HEK293T (cell line): ENCODE data around the gene SMYD4.
"Not testable (repeated sequence)": the region's sequence is repeated elsewhere in the genome, so short reads cannot be mapped to it uniquely, and the experiment has no call there.

Experiments
- CTCF ChIA-PET: fragments of 350-600 bp; formaldehyde crosslinking; extraction: SDS; loops from one replicate; lab custom pipeline; 2021; ENCODE audit warnings: antibody characterized with exemption, inconsistent platforms; lab: Yijun Ruan, JAX
- POLR2A ChIA-PET: fragments of 350-600 bp; formaldehyde crosslinking; extraction: SDS; loops from one replicate; lab custom pipeline; 2020; ENCODE audit warnings: antibody characterized with exemption, inconsistent platforms; lab: Yijun Ruan, JAX
- DNase-seq: peaks from one replicate; pipeline ENCODE4 v3.0.0; 2012; ENCODE audit warnings: mixed read lengths; ENCODE audit errors: extremely low spot score
- ARNT ChIP-seq: fragments of 450-650 bp; IDR thresholded peaks from 2 replicates; pipeline ENCODE4 v1.6.1; 2017; ENCODE audit warnings: mild to moderate bottlenecking
- BHLHE40 ChIP-seq: fragments of 450-650 bp; IDR thresholded peaks from 2 replicates; pipeline ENCODE4 v1.6.1; 2016; ENCODE audit warnings: mild to moderate bottlenecking, moderate library complexity, borderline replicate concordance
- CTBP1 ChIP-seq: fragments of 450-650 bp; IDR thresholded peaks from 2 replicates; pipeline ENCODE4 v1.6.1; 2016; ENCODE audit warnings: borderline replicate concordance
- ELF4 ChIP-seq: fragments of 450-650 bp; IDR thresholded peaks from 2 replicates; pipeline ENCODE4 v1.6.1; 2017; ENCODE audit warnings: antibody characterized with exemption
- FOXA1 ChIP-seq: fragments of 450-650 bp; IDR thresholded peaks from 2 replicates; pipeline ENCODE4 v1.6.1; 2016; ENCODE audit warnings: mild to moderate bottlenecking
- FOXK2 ChIP-seq: fragments of 450-650 bp; IDR thresholded peaks from 2 replicates; pipeline ENCODE4 v1.6.1; 2016; ENCODE audit warnings: mild to moderate bottlenecking
- FOXM1 ChIP-seq: fragments of 450-650 bp; IDR thresholded peaks from 2 replicates; pipeline ENCODE4 v1.6.1; 2017; ENCODE audit warnings: mild to moderate bottlenecking, borderline replicate concordance
- HDGF ChIP-seq: fragments of 450-650 bp; IDR thresholded peaks from 2 replicates; pipeline ENCODE4 v1.6.1; 2017; ENCODE audit warnings: antibody characterized with exemption, borderline replicate concordance
- L3MBTL2 ChIP-seq: fragments of 450-650 bp; conservative IDR thresholded peaks from 2 replicates; pipeline ENCODE4 v1.6.1; 2016; ENCODE audit warnings: mild to moderate bottlenecking
- LEF1 ChIP-seq: fragments of 450-650 bp; IDR thresholded peaks from 2 replicates; pipeline ENCODE4 v1.6.1; 2017; ENCODE audit warnings: mild to moderate bottlenecking, borderline replicate concordance
- NFRKB ChIP-seq: fragments of 450-650 bp; IDR thresholded peaks from 2 replicates; pipeline ENCODE4 v1.6.1; 2016; ENCODE audit warnings: mild to moderate bottlenecking, moderate library complexity
- SP1 ChIP-seq: fragments of 450-650 bp; IDR thresholded peaks from 2 replicates; pipeline ENCODE4 v1.6.1; 2017
- SUZ12 ChIP-seq: fragments of 450-650 bp; IDR thresholded peaks from 2 replicates; pipeline ENCODE4 v1.6.1; 2016; ENCODE audit warnings: mild to moderate bottlenecking
- TARDBP ChIP-seq: fragments of 450-650 bp; IDR thresholded peaks from 2 replicates; pipeline ENCODE4 v1.6.1; 2016
- ZNF384 ChIP-seq: fragments of 450-650 bp; IDR thresholded peaks from 2 replicates; pipeline ENCODE4 v1.6.1; 2016
- TF ChIP-seq, protein P1 (sequence below): fragments of 450-650 bp; IDR thresholded peaks from 2 replicates; pipeline ENCODE4 v1.6.1; 2016

SMYD4 gene

DNA sequence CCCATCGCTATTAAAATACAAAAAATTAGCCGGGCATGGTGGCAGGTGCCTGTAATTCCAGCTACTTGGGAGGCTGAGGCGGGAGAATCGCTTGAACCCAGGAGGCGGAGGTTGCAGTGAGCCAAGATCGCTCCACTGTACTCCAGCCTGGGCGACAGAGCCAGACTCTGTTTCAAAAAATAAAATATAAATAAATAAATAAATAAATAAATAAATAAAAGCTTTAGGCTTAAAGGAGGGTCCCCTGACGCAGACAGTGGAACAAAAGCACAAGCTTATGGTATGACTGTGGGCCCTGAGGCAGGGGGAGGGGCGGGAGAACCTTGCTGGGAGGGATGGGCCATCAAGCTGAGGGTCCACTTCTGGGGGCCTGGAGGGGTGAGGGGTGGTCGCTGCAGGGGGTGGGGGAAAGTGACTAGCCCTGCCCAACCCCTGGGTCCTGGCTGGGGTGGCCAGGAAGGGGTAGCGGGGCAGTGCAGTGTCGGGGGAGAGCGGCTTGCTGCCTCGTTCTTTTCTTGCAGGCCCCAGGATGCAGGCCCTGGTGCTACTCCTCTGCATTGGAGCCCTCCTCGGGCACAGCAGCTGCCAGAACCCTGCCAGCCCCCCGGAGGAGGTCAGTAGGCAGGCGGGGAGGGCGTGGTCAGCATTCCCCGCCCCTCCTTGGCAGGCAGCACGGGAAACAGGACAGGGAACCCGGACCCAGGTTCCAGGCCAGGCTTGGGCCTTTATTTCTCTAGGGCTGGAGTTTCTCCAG is 63.1 kb downstream of the SMYD4 start:
- CTCF ChIA-PET: interaction anchor here (0.6 kb wide), 1 partner anchor 43 kb away, joined by 4 read pairs; no protein-coding TSS in a partner anchor
- DNase-seq: no peak
- POLR2A ChIA-PET: no interaction called here
- TF ChIP-seq LEF1 (no peak), SUZ12 (no peak), ARNT (no peak), FOXA1 (no peak), FOXK2 (no peak), BHLHE40 (no peak), ELF4 (no peak), SP1 (no peak), TARDBP (no peak), ZNF384 (no peak), L3MBTL2 (no peak), NFRKB (no peak), CTBP1 (no peak), FOXM1 (no peak), HDGF (no peak)
- TF ChIP-seq, protein P1, sequence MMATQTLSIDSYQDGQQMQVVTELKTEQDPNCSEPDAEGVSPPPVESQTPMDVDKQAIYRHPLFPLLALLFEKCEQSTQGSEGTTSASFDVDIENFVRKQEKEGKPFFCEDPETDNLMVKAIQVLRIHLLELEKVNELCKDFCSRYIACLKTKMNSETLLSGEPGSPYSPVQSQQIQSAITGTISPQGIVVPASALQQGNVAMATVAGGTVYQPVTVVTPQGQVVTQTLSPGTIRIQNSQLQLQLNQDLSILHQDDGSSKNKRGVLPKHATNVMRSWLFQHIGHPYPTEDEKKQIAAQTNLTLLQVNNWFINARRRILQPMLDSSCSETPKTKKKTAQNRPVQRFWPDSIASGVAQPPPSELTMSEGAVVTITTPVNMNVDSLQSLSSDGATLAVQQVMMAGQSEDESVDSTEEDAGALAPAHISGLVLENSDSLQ: no peak

GRCh38 chr17:1765576-1765975 is 64.1 kb downstream of the SMYD4 start:
- no peak for DNase-seq
- 0 out of 2 replicates have a peak, but pooled peaks have one; percentile 10 for TF ChIP-seq ZNF384
- no peak for TF ChIP-seq L3MBTL2
- TF ChIP-seq ELF4: no peak
- POLR2A ChIA-PET: interaction anchor here (0.9 kb wide), 1 partner anchor 49 kb away, joined by 3 read pairs; no protein-coding TSS in a partner anchor
- CTCF ChIA-PET: no interaction called here

DNA sequence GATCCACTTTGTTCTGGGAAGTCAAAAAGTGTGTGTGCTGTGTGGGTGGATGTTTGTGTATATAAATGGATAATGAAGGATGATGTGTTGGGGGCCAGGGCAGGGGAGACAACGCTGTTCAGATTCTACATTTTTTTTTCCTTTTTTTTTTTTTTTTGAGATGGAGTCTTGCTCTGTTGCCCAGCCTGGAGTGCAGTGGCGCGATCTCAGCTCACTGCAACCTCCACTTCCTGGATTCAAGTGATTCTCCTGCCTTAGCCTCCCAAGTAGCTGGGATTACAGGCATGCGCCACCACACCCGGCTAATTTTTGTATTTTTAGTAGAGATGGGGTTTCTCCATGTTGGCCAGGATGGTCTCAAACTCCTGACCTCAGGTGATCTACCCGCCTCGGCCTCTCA is 65.0 kb downstream of the SMYD4 start:
- DNase-seq, POLR2A ChIA-PET: not testable (repeated sequence)
- CTCF ChIA-PET: interaction anchor here (0.6 kb wide), 1 partner anchor 105 kb away, joined by 5 read pairs; no protein-coding TSS in a partner anchor

DNA sequence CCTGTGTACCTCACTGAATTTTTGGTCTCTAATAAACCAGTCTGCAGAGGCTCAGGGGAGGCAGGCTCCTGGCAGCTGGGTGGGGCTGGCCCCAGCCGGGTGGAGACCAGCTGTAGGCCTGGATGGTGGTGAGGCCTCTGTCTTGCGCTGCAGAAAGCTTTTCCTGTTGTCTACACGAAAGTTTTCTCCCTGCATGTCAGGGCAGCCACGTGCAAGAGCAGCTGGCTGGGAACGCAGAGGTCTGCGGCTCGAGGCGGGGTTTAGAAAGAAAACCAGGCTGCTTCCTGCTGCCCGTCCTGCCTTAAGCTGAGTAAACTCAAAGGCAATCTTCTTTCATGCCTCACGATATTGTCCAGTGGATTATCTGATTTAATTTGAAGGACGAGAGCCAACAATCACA is 65.4 kb downstream of the SMYD4 start:
- ChIA-PET POLR2A (no interaction called here), CTCF (interaction anchor here (0.6 kb wide), 1 partner anchor 105 kb away, joined by 5 read pairs; no protein-coding TSS in a partner anchor)
- no peak for TF ChIP-seq FOXM1
- no peak for TF ChIP-seq SP1
- no peak for TF ChIP-seq CTBP1
- no peak for TF ChIP-seq L3MBTL2
- TF ChIP-seq SUZ12: no peak
- no peak for TF ChIP-seq TARDBP
- no peak for DNase-seq

GRCh38 chr17:1762901-1763898 is 66.5 kb downstream of the SMYD4 start:
- ChIA-PET CTCF (interaction anchor here (0.9 to 2.2 kb wide), 4 partner anchors 10 to 50 kb away, joined by 3 to 7 read pairs (median 3); no protein-coding TSS in a partner anchor), POLR2A (interaction anchor here (1.5 to 2.4 kb wide), 4 partner anchors 10 to 47 kb away, joined by 4 to 14 read pairs (median 8); no protein-coding TSS in a partner anchor)
- TF ChIP-seq L3MBTL2 (no peak), CTBP1 (no peak), TARDBP (no peak), ELF4 (no peak), SUZ12 (no peak), FOXA1 (no peak), FOXK2 (no peak), ZNF384 (no peak), BHLHE40 (no peak), HDGF (no peak), NFRKB (no peak), ARNT (no peak), FOXM1 (no peak), LEF1 (no peak), SP1 (no peak)
- TF ChIP-seq, protein P1: no peak
- no peak for DNase-seq

DNA sequence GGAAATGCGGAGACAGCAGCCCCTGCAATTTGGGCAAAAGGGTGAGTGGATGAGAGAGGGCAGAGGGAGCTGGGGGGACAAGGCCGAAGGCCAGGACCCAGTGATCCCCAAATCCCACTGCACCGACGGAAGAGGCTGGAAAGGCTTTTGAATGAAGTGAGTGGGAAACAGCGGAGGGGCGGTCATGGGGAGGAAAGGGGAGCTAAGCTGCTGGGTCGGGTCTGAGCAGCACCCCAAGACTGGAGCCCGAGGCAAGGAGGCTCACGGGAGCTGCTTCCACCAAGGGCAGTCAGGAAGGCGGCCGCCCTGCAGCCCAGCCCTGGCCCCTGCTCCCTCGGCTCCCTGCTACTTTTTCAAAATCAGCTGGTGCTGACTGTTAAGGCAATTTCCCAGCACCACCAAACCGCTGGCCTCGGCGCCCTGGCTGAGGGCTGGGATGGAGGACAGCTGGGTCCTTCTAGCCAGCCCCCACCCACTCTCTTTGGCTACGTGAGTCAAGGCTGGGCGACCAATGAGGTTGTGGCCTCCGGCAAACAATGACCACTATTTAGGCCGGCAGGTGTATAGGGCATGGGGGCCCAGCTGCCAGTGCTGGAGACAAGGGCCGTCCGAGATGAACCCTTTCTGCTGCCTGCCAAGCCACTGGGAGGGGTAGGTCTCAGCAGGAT is 67.3 kb downstream of the SMYD4 start:
- no peak for DNase-seq
- TF ChIP-seq ELF4 (no peak), SUZ12 (no peak), TARDBP (no peak)
- ChIA-PET POLR2A (interaction anchor here (1.0 to 2.4 kb wide), 11 partner anchors 8 to 195 kb away, joined by 3 to 14 read pairs (median 4); partner anchors contain the start of genes RPA1 and SMYD4), CTCF (interaction anchor here (0.7 to 2.2 kb wide), 5 partner anchors 9 to 49 kb away, joined by 3 to 7 read pairs (median 3); no protein-coding TSS in a partner anchor)
